Measurements from ENCODE around the gene KDM5A.
"Not testable (repeated sequence)": the region's sequence is repeated elsewhere in the genome, so short reads cannot be mapped to it uniquely, and the experiment has no call there.

Gene KDM5A

GRCh38 chr12:332581-333205, 56.4 kb downstream of the KDM5A start:
- no peak for DNase-seq (ENCODE audit: low spot score)

- DNase-seq (ENCODE audit: low spot score), result no peak
Observed at GRCh38 chr12:331287-331686, 57.8 kb downstream of the KDM5A start.

- no peak for DNase-seq (ENCODE audit: low spot score)
Observed at GRCh38 chr12:325906-326305, 63.2 kb downstream of the KDM5A start.

GRCh38 chr12:323507-323906, 65.6 kb downstream of the KDM5A start:
- DNase-seq (ENCODE audit: low spot score), result no peak

GRCh38 chr12:321606-322326, 67.4 kb downstream of the KDM5A start:
- peak; percentile 40 for DNase-seq (ENCODE audit: low spot score)

GRCh38 chr12:318759-319515, 70.2 kb downstream of the KDM5A start:
- no peak for DNase-seq (ENCODE audit: low spot score)

GRCh38 chr12:308511-308910, 80.6 kb downstream of the KDM5A start:
- no peak for DNase-seq (ENCODE audit: low spot score)

GRCh38 chr12:307406-307805, 81.7 kb downstream of the KDM5A start:
- no peak for DNase-seq (ENCODE audit: low spot score)

GRCh38 chr12:304805-305204, 84.3 kb downstream of the KDM5A start:
- DNase-seq (ENCODE audit: low spot score), result no peak

- not testable (repeated sequence) for DNase-seq (ENCODE audit: low spot score)
Observed at GRCh38 chr12:302766-303165, 86.4 kb downstream of the KDM5A start.

GRCh38 chr12:300166-300565, 89.0 kb downstream of the KDM5A start:
- DNase-seq (ENCODE audit: low spot score), result not testable (repeated sequence)

GRCh38 chr12:299511-299910, 89.6 kb downstream of the KDM5A start:
- not testable (repeated sequence) for DNase-seq (ENCODE audit: low spot score)

- DNase-seq (ENCODE audit: low spot score), result not testable (repeated sequence)
Observed at GRCh38 chr12:298059-298458, 91.1 kb downstream of the KDM5A start.

GRCh38 chr12:295132-295531, 94.0 kb downstream of the KDM5A start:
- no peak for DNase-seq (ENCODE audit: low spot score)

GRCh38 chr12:293199-293598, 95.9 kb downstream of the KDM5A start:
- no peak for DNase-seq (ENCODE audit: low spot score)

GRCh38 chr12:292186-292585, 96.9 kb downstream of the KDM5A start:
- no peak for DNase-seq (ENCODE audit: low spot score)

- no peak for DNase-seq (ENCODE audit: low spot score)
Observed at GRCh38 chr12:291153-291723, 97.9 kb downstream of the KDM5A start.

- DNase-seq (ENCODE audit: low spot score), result peak; percentile 40
Observed at GRCh38 chr12:288687-289086, 100.4 kb downstream of the KDM5A start.

- no peak for DNase-seq (ENCODE audit: low spot score)
Observed at GRCh38 chr12:286531-287300, 102.4 kb downstream of the KDM5A start.

- no peak for DNase-seq (ENCODE audit: low spot score)
Observed at GRCh38 chr12:278046-278445, 111.1 kb downstream of the KDM5A start.

- DNase-seq (ENCODE audit: low spot score), result no peak
Observed at GRCh38 chr12:275812-276211, 113.3 kb downstream of the KDM5A start.

- DNase-seq (ENCODE audit: low spot score), result no peak
Observed at GRCh38 chr12:273382-273781, 115.7 kb downstream of the KDM5A start.
